ENCODE results near the gene ZNF501. TPM values are rescaled to one million over a fixed set of nuclear protein-coding genes. Genes with fewer than 3 reads are reported as not detected.

ZNF501 gene
- total RNA-seq, 1 experiment from 2014 or later: 4.9 TPM

DNA sequence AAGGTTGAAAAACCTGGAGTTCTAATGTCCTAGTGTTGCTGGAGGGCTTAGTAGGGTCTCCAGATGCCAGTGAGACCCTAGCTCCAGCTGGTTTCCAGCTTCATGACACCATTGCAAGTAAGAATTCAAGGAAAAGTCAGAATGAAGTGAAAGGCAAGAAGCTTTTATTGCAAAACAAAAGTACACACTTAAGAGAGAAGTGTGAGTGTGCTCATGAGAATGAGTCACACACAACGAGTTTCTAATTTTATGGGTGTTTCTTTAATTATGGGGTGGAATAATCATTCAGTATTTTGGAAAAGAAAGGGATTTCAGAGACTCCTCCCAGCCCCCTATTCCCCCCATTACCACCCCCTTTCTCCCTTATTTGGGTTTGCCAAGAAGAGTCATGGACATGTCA, 41.5 kb upstream of the ZNF501 start:
- Histone ChIP-seq H2BK15ac (ENCODE audit: low read depth, low read length) (no peak overlapping the region), H4K5ac (ENCODE audit: insufficient read length, low read depth, low read length) (no peak overlapping the region), H4K8ac (replicated peaks; ENCODE audit: insufficient read length, low read depth, low read length) (no peak overlapping the region), H2AFZ (ENCODE audit: low read length) (no peak overlapping the region), H3K56ac (ENCODE audit: insufficient read length, low read depth, low read length) (no peak overlapping the region), H3K79me2 (ENCODE audit: insufficient read depth, low read length) (no peaks in the 10 kb centered on the region), H3K4me1 (ENCODE audit: insufficient read depth, low read length) (no peaks in the 10 kb centered on the region), H3K27ac (ENCODE audit: insufficient read length, low read depth, low read length) (no peak overlapping the region), H3K18ac (ENCODE audit: insufficient read length, low read depth, low read length) (no peak overlapping the region), H3K9ac (ENCODE audit: extremely low read depth, insufficient read length, low read length) (no peak overlapping the region), H3K4ac (ENCODE audit: low read depth, low read length) (no peak overlapping the region), H2BK20ac (ENCODE audit: low read depth, low read length, poor library complexity, severe bottlenecking) (no peak overlapping the region), H3T11ph (ENCODE audit: low read length) (no peak overlapping the region), H2BK5ac (ENCODE audit: insufficient read length, low read length) (no peak overlapping the region), H3K23me2 (ENCODE audit: insufficient read length, low read depth, low read length, poor library complexity, severe bottlenecking) (no peaks in the 10 kb centered on the region), H4K20me1 (ENCODE audit: control insufficient read depth, insufficient read depth, insufficient read length) (no peaks in the 10 kb centered on the region), H3K14ac (ENCODE audit: insufficient read depth, low read length) (no peak overlapping the region), H3K23ac (ENCODE audit: insufficient read length, low read depth, low read length) (no peak overlapping the region), H4K91ac (ENCODE audit: insufficient read length, low read depth, low read length) (no peak overlapping the region), H2BK120ac (ENCODE audit: low read depth, low read length, poor library complexity, severe bottlenecking) (no peak overlapping the region), H2BK12ac (ENCODE audit: insufficient read length, low read depth, low read length) (no peak overlapping the region), H2AK5ac (ENCODE audit: insufficient read length, low read length) (no peak overlapping the region), H3K4me2 (ENCODE audit: insufficient read depth, insufficient read length, low read length) (no peak overlapping the region), H3K79me1 (ENCODE audit: insufficient read depth, low read depth, low read length, poor library complexity, severe bottlenecking) (no peaks in the 10 kb centered on the region), H3K9me3 (ENCODE audit: control insufficient read depth, low read depth, low read length) (peaks cover 22% of the 10 kb centered on the region), H3K27me3 (ENCODE audit: insufficient read depth, low read length) (no peaks in the 10 kb centered on the region)
- WGBS (ENCODE audit: extremely low coverage, insufficient read length, low lambda C conversion rate): no CpG with 5 or more reads among the region's 1 CpG
- no peak overlapping the region for H3K4me3 Mint-ChIP-seq
- TF ChIP-seq, protein P1, sequence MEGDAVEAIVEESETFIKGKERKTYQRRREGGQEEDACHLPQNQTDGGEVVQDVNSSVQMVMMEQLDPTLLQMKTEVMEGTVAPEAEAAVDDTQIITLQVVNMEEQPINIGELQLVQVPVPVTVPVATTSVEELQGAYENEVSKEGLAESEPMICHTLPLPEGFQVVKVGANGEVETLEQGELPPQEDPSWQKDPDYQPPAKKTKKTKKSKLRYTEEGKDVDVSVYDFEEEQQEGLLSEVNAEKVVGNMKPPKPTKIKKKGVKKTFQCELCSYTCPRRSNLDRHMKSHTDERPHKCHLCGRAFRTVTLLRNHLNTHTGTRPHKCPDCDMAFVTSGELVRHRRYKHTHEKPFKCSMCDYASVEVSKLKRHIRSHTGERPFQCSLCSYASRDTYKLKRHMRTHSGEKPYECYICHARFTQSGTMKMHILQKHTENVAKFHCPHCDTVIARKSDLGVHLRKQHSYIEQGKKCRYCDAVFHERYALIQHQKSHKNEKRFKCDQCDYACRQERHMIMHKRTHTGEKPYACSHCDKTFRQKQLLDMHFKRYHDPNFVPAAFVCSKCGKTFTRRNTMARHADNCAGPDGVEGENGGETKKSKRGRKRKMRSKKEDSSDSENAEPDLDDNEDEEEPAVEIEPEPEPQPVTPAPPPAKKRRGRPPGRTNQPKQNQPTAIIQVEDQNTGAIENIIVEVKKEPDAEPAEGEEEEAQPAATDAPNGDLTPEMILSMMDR (conservative IDR thresholded peaks at IDR 0.05): no peak
- peaks cover 20 to 26% (median 22%) of the 10 kb centered on the region in 3 experiments for H3K36me3 Mint-ChIP-seq (ENCODE audit: insufficient read depth in 1 of 3, low read depth in 3 of 3)
- no peak for DNase-seq
- no peak overlapping the region for H3K27ac Mint-ChIP-seq
- H3K4me1 Mint-ChIP-seq: peaks cover 2 to 4% of the 10 kb centered on the region in 2 experiments
- H3K27me3 Mint-ChIP-seq (ENCODE audit: low read depth): peaks cover 41% of the 10 kb centered on the region
- peaks cover 65% of the 10 kb centered on the region in 2 experiments for H3K9me3 Mint-ChIP-seq

Measured in H9 (cell line).